HG02943 (cell line): ENCODE data around the gene FALEC.

Source experiments
- ATAC-seq: cut with Tn5 transposase; IDR thresholded peaks from one replicate; pipeline ENCODE4 v1.9.1; 2021; ENCODE audit warnings: mild to moderate bottlenecking, low read depth, moderate library complexity; ENCODE audit not compliant: unreplicated experiment

Gene FALEC

GRCh38 chr1:150511551-150511950 lies 4.0 kb upstream of the FALEC start:
- no peak for ATAC-seq

GRCh38 chr1:150511985-150512660 lies 3.4 kb upstream of the FALEC start:
- no peak for ATAC-seq

- no peak for ATAC-seq
Measured at GRCh38 chr1:150512846-150513245, 2.7 kb upstream of the FALEC start.

- no peak for ATAC-seq
Measured at GRCh38 chr1:150513351-150513791, 2.2 kb upstream of the FALEC start.

- no peak for ATAC-seq
Measured at GRCh38 chr1:150514260-150514659, 1.3 kb upstream of the FALEC start.

- ATAC-seq, result peak; percentile 6
Measured at GRCh38 chr1:150514913-150515327, 632 bp upstream of the FALEC start.

GRCh38 chr1:150516050-150516591 lies 569 bp downstream of the FALEC start:
- no peak for ATAC-seq

- ATAC-seq, result no peak
Measured at GRCh38 chr1:150516616-150517015, 1.1 kb downstream of the FALEC start.

GRCh38 chr1:150521196-150521968 lies 5.8 kb downstream of the FALEC start:
- ATAC-seq, result no peak

- ATAC-seq, result no peak
Measured at GRCh38 chr1:150525348-150525747, 9.8 kb downstream of the FALEC start.

GRCh38 chr1:150528196-150528595 lies 12.6 kb downstream of the FALEC start:
- no peak for ATAC-seq

GRCh38 chr1:150529017-150529416 lies 13.5 kb downstream of the FALEC start:
- ATAC-seq, result no peak

- no peak for ATAC-seq
Measured at GRCh38 chr1:150530491-150531159, 15.1 kb downstream of the FALEC start.

- no peak for ATAC-seq
Measured at GRCh38 chr1:150532860-150533259, 17.3 kb downstream of the FALEC start.

- ATAC-seq, result no peak
Measured at GRCh38 chr1:150534002-150534401, 18.4 kb downstream of the FALEC start.

- no peak for ATAC-seq
Measured at GRCh38 chr1:150535511-150536287, 20.1 kb downstream of the FALEC start.

- ATAC-seq, result no peak
Measured at GRCh38 chr1:150536836-150537731, 21.5 kb downstream of the FALEC start.

GRCh38 chr1:150537732-150538684 lies 22.5 kb downstream of the FALEC start:
- ATAC-seq, result no peak
